Activated T-helper 9 cell treated with anti-CD3 and anti-CD28 coated beads, Interleukin-2, amount 50 U/mL, for 16 hours (primary cell): Measurements from ENCODE around the gene MGST3.
"Not testable (repeated sequence)": the region's sequence is repeated elsewhere in the genome, so short reads cannot be mapped to it uniquely, and the experiment has no call there.

Source experiments
- DNase-seq: peaks from one replicate; pipeline ENCODE4 v3.0.0-alpha.2; 2020; ENCODE audit warnings: low read depth

The MGST3 gene

GRCh38 chr1:165629848-165630628 is 996 bp upstream of the MGST3 start:
- DNase-seq = no peak

- DNase-seq = peak; percentile 23
Measured at GRCh38 chr1:165631342-165632151, 513 bp downstream of the MGST3 start.

DNA sequence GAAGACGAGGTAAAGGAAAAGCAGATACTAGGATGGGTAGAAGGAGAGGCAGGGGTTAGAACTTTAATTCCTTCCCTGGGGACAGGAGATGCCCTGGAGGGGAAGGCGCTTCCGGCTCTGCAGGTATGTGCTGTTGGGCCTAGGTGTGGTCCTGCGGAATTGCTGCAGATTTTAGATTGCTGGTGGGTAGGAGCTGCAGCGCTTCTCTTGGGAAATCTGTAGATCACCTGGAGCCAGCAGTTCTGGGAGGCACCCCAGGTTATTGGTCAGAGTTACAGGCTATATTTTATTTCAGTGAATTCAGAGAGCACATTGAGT is 1.1 kb downstream of the MGST3 start:
- DNase-seq = no peak

GRCh38 chr1:165632491-165632890 is 1.5 kb downstream of the MGST3 start:
- DNase-seq = no peak

- no peak for DNase-seq
Measured at GRCh38 chr1:165633614-165634013, 2.6 kb downstream of the MGST3 start.

- DNase-seq = no peak
Measured at GRCh38 chr1:165634154-165634921, 3.3 kb downstream of the MGST3 start.

- DNase-seq = no peak
Measured at GRCh38 chr1:165635329-165635728, 4.3 kb downstream of the MGST3 start.

GRCh38 chr1:165635823-165636222 is 4.8 kb downstream of the MGST3 start:
- DNase-seq = no peak

DNA sequence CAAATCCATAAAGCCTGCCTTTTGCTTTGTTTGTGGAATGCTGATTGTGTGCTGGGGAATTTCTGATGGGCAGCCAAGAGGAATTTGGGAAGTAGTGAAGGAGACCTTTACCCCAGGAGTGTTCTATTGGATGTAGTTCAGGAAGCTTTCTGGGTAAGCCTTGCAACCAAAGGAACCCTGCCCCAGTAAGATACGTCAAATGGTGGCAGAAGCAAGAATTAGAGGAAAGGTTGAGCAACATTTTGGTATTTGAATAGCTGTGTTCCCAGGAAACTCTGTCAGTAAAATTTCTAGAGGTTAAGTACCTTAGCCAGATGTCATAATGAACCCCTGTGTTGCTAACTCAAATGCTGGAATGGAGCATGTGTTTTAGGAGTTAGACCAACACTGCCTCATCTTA is 6.4 kb downstream of the MGST3 start:
- no peak for DNase-seq

DNA sequence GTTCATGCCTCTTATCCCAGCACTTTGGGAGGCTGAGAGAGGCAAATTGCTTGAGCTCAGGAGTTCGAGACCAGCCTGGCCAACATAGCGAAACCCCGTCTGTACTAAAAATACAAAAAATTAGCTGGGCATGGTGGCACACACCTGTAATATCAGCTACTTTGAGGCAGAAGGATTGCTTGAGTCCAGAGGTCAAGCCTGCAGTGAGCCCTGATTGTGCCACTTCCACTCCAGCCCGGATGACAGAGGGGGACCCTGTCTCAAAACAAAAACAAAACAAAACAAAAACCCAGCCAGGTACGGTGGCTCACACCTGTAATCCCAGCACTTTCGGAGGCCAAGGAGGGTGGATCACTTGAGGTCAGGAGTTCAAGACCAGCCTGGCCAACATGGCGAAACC is 7.2 kb downstream of the MGST3 start:
- DNase-seq = not testable (repeated sequence)

DNA sequence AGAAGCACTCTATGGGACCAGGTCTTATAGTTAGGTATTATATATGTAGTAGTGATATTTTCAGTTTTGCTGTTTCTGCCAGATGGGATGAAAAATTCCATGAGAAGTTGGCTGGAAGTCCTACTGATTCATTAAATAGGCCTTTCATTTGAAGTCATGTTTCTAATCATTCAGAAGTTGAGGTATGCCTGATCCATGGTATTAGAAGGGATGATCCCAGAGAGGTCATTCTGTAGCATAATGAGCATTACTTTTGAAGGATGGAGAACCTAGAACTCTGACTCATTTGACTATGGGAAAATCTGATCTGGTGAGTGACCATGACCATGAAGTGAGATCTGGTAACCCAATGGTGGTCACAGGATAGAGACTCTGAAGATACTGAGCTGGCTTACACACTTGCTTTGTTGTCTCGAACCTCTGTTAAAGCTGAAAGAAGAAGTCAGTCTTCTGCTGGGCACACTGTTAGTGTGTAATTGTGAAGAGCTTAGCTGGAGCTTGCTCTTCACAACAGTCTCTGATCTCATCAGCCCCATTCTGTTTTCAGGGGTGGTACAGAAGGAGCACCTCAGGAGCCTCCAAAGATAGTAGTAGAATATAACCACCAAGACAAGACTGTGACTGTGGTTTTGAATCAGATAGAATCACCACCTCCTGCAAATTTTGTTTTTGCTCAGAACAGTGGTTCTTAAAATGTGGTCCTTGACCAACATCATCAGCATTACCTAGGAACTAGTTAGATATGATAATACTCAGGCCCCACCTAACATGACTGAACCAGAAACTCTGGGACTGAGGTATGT is 9.0 kb downstream of the MGST3 start:
- DNase-seq = no peak

DNA sequence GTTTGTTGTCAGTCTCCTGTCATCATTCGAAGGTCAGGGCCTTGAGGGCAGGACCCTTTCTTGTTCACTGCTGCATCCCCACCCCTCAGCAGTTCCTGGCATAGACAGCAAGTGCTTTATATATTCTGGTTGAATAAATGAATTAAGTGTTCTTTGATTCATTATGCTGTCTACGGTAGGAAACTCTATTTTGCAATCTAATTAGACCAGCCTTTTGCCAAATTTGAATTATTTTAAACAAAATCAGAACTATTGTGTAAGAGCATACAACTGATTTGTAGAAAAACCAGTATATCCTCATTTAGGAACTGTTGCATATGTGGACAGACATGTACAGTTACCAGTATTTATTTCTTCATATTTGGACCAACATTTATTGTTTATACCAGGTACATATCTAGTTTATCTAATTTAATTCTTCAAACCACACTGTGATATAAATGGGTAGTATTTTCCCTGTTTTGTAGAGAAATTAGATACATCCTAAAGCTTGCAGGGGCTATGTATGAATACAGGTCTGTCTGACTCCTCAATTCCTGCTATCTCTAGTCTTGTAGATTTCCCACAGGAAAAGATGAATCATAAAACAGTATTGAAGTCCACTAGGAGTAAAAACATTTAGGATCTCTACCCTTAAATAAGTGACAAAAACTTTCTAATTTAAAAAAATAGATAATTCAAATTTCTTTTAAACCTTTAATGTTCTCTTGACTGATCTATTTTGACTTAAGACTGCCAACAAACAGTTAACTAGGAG is 10.4 kb downstream of the MGST3 start:
- DNase-seq = no peak

GRCh38 chr1:165644064-165644735 is 13.2 kb downstream of the MGST3 start:
- no peak for DNase-seq

- DNase-seq = no peak
Measured at GRCh38 chr1:165645654-165646366, 14.8 kb downstream of the MGST3 start.

DNA sequence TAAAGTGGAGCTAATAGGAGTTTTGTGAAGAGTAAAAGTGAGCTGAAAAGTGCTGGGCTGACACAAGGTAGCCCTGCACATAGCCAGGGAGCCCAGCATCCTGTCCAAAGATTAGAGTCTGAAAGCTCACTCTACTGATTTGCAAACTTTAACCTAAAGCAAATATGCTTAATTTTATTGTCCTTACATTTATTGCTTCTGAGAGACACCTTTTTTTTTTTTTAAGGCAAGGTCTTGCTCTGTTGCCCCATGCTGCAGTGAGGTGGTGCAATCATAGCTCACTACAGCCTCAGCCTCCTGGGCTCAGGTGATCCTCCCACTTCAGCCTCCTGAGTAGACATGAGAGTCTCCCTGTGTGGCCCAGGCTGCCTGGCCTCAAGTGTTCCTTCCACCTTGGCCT is 16.5 kb downstream of the MGST3 start:
- DNase-seq = no peak

DNA sequence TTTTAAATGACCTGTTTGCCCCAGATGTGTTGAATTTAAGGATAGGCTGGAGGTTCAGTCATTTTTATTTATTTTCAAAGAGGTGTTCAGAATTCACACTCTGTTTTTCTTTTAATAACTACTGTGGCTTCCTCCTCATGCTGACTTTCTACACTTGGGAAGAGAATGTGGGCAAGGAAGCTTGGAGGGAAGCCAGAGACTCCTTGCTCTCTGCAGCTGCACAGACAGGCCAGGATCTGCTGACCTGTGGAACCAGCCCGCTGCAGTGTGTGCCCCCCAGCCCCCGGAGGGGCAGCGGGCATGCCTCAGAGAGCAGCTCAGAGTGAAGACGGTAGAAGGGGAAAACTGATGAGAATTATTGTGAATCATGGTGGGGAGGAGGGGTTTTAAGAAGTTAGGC is 16.9 kb downstream of the MGST3 start:
- no peak for DNase-seq

DNA sequence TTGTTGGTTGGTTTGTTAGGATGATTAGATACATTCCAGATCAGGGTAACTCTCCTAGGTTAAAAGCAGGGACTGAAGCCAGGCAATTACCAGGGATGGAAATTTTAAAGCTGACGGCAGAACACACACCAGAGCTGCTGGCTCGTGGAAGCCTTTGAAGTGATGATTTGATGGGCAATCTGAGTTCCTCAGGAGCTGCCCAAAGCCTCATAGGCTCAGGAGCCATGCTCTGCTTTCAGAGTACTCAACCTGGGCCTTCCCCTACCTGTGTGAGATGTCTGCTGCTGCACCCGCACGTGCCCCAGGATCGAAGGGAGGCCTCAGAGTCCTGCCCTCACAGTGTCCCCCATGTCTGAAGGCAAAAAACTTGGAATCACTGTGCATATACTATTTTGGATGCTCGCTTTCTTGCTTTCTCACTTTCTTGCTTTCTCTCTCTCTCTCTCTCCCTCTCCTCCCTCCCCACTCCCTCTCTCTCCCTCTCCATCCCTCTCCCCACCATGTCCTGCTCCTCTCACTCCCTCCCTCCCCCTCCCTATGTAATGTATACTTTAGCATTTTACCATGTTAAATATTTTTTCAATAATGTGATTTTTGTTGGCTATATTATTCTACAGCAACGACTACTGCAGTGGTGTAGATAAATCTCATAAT is 18.0 kb downstream of the MGST3 start:
- DNase-seq = no peak

DNA sequence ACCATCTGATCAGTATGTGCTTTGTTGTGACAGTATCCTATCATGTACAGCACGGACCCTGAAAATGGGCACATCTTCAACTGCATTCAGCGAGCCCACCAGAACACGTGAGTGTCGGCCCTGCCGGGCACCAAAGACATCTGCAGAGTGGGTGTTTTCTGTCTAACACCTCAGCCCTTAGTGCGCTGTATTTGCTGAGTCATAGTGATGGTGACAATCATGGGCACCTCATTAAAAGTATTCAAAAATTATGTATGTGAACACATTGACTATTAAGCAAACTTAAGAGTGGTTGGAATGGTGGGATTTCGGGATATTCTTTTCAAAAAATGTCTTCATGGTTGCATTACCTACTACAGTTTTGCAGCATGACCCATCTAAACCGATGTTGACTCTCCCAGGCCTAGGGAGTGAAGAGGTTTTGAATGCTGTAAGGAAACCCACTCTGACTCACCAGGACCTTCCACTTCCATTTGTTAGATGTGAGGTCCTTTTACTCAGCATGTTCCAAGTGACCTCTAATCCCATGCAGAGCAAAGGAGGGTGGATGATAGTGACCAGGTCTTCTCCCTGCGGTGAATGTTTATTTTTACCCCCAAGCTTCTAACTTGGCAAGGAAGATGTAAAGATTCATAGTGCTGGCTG is 20.1 kb downstream of the MGST3 start:
- no peak for DNase-seq
